ENCODE measurements around the gene CDKAL1.
"Not testable (repeated sequence)": the region's sequence is repeated elsewhere in the genome, so short reads cannot be mapped to it uniquely, and the experiment has no call there.

The CDKAL1 gene

DNA sequence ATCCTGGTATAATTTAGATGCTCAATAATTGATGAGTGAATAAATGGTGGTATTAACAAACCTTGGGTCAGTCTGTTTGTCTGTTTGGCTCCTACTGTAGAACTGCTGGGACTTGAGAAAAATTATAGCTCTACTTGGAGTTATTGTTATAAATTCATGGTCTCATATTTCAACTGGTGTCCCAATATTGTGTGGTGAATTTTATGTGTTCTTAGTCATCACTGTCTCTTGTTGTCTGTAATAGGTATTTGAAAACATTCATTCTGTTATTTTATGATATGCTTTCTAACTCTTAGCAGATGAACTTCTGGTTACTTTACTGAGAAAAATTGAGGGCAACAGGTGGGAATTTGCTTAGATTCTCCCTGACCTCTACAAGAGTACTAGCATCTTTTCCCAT is 221.4 kb downstream of the CDKAL1 start:
- H3K4me3 ChIP-seq (ENCODE audit: low read depth, low read length): no peak overlapping the region
- TF ChIP-seq CTCF (IDR thresholded peaks at IDR 0.05; ENCODE audit: borderline replicate concordance, insufficient read depth, low read depth, low read length): no peak

DNA sequence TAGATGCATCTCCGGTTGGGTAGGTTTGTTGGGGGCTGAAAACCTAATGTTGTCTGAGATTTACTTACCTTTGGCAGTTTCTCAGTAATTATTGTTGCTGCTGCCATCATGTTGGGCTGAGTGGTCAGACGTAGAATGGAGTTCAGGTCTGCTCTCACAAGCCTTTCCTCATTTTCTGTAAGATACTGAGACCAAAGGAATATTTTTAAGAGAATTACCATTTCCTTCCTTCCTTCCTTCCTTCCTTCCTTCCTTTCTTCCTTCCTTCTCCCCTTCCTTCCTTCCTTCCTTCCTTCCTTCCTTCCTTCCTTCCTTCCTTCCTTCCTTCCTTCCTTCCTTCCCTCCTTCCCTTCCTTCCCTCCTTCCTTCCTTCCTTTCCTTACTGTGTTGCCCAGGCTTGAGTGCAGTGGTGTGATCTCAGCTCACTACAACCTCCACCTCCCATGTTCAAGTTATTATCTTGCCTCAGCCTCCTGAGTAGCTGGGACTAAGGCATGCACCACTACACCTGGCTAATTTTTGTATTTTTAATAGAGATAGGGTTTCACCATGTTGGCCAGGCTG is 222.4 kb downstream of the CDKAL1 start:
- H3K4me3 ChIP-seq (ENCODE audit: low read depth, low read length): not testable (repeated sequence)

- H3K4me3 ChIP-seq (ENCODE audit: low read depth, low read length): no peak overlapping the region
- no peak for TF ChIP-seq CTCF (IDR thresholded peaks at IDR 0.05; ENCODE audit: borderline replicate concordance, insufficient read depth, low read depth, low read length)
Observed at GRCh38 chr6:20757761-20758160, 223.5 kb downstream of the CDKAL1 start.

- no peak for TF ChIP-seq CTCF (IDR thresholded peaks at IDR 0.05; ENCODE audit: borderline replicate concordance, insufficient read depth, low read depth, low read length)
- H3K4me3 ChIP-seq (ENCODE audit: low read depth, low read length): no peak overlapping the region
Observed at GRCh38 chr6:20763296-20763695, 229.0 kb downstream of the CDKAL1 start.

DNA sequence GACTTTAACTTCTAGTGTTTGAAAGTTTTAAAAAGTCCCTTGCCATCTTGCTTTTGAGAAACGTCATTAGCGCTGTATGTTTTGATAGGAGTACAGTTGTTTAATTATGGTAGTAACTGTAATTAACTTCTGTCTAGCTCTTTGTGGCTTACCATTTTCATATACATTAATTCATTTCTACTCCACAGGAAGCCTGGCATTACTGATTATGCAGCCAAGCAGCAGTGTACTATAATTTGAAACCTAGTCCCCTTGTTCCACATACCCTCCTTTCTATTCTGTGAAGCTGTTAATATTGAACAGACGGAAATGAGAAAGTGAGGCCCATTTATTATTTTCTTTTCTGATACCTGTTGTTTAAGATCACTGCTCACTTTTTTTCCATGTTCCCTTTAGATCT is 235.4 kb downstream of the CDKAL1 start:
- H3K4me3 ChIP-seq (ENCODE audit: low read depth, low read length): no peak overlapping the region
- TF ChIP-seq CTCF (IDR thresholded peaks at IDR 0.05; ENCODE audit: borderline replicate concordance, insufficient read depth, low read depth, low read length): no peak

- TF ChIP-seq CTCF (IDR thresholded peaks at IDR 0.05; ENCODE audit: borderline replicate concordance, insufficient read depth, low read depth, low read length): no peak
- H3K4me3 ChIP-seq (ENCODE audit: low read depth, low read length): no peak overlapping the region
Observed at GRCh38 chr6:20770773-20771172, 236.5 kb downstream of the CDKAL1 start.

DNA sequence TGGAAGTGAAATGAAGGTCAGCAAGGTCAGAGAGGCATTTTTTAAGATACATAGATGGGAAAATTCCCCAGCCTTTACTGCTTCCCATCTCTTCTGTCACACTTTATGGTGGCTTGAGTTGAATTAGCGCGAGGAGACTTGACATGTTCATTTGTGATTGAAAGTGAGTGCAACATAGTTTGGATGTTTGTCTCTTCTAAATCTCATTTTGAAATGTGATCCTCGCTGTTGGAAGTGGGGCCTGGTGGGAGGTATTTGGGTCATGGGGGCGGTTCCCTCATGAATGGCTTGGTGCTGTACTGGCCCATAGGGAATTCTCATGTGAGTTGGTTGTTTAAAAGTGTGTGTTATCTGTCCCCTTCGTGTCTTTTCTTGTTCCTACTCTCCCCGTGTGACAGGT is 237.2 kb downstream of the CDKAL1 start:
- no peak for TF ChIP-seq CTCF (IDR thresholded peaks at IDR 0.05; ENCODE audit: borderline replicate concordance, insufficient read depth, low read depth, low read length)
- no peak overlapping the region for H3K4me3 ChIP-seq (ENCODE audit: low read depth, low read length)

DNA sequence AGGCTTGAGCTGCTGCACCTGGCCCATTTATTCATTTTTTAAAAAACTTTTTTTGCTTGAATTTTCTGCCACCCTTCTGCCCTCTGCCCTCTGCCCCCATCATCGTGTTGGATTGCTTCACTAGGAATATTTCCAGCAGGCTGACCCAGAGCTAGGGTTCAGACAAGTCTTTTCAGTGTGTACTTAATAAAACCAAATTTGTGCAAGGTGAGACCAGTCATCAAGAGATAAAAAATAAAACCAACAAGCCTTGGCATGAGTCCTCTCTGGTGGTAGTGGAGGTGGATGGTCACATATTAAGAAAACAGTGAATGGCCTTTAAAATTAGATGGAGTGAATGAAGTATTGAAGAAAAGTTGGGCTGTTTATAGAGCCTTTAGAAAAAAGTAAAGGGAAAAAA is 239.6 kb downstream of the CDKAL1 start:
- TF ChIP-seq CTCF (IDR thresholded peaks at IDR 0.05; ENCODE audit: borderline replicate concordance, insufficient read depth, low read depth, low read length): no peak

More for the DNA sequence above, 239.6 kb downstream of the CDKAL1 start:
- H3K4me3 ChIP-seq (ENCODE audit: low read depth, low read length): no peak overlapping the region
